Naive B cell (primary cell): ENCODE results near the gene HOXB7. TPM values are rescaled to one million over a fixed set of nuclear protein-coding genes. Genes with fewer than 3 reads are reported as not detected.

Experiments used
- ATAC-seq, 2 donors: fragments of 150-1000 bp; cut with Tn5 transposase; 2 replicates each; pipeline ENCODE4 v1.10.0; 2021; ENCODE audit warnings: low read depth in 2 of 2, mild to moderate bottlenecking in 2 of 2, moderate library complexity in 2 of 2
- DNase-seq: peaks from one replicate; pipeline ENCODE4 v3.0.0; 2022
- H3K27ac Mint-ChIP-seq, 6 donors: one replicate each; pipeline ENCODE4 v1.8.0; 2020 to 2022; ENCODE audit warnings: mild to moderate bottlenecking in 6 of 6, mixed read lengths in 6 of 6, moderate library complexity in 5 of 6, inconsistent platforms in 2 of 6
- H3K27me3 Mint-ChIP-seq, 3 donors: one replicate each; pipeline ENCODE4 v1.8.0; 2021 to 2022; ENCODE audit warnings: mixed read lengths in 3 of 3, mild to moderate bottlenecking in 1 of 3
- H3K36me3 Mint-ChIP-seq, 2 donors: one replicate each; pipeline ENCODE4 v1.8.0; 2020 to 2022; ENCODE audit warnings: mixed read lengths in 2 of 2, inconsistent platforms in 1 of 2, mild to moderate bottlenecking in 1 of 2
- H3K4me1 Mint-ChIP-seq, 3 donors: one replicate each; pipeline ENCODE4 v1.8.0; 2020 to 2022; ENCODE audit warnings: mixed read lengths in 3 of 3, inconsistent platforms in 1 of 3, mild to moderate bottlenecking in 1 of 3, moderate library complexity in 1 of 3
- H3K4me3 Mint-ChIP-seq, 8 donors: one replicate each; pipeline ENCODE4 v1.8.0; 2020 to 2022; ENCODE audit warnings: mild to moderate bottlenecking in 8 of 8, mixed read lengths in 8 of 8, moderate library complexity in 8 of 8, inconsistent platforms in 2 of 8
- H3K9me3 Mint-ChIP-seq, 7 donors: one replicate each; pipeline ENCODE4 v1.8.0; 2020 to 2022; ENCODE audit warnings: mixed read lengths in 7 of 7, mild to moderate bottlenecking in 5 of 7, inconsistent platforms in 2 of 7, moderate library complexity in 1 of 7
- polyA plus RNA-seq, 6 donors: library from polyadenylated mRNA; unstranded; fragments of 300-500 nt; fragmentation: Illumina TruSeq; gene quantifications; one replicate each; pipeline ENCODE4 v1.2.3, GENCODE V29; 2021; ENCODE audit warnings: low read depth in 6 of 6

HOXB7 gene
- polyA plus RNA-seq, 6 donors from 2014 or later: 0.24 to 0.58 TPM; not detected in 4

DNA sequence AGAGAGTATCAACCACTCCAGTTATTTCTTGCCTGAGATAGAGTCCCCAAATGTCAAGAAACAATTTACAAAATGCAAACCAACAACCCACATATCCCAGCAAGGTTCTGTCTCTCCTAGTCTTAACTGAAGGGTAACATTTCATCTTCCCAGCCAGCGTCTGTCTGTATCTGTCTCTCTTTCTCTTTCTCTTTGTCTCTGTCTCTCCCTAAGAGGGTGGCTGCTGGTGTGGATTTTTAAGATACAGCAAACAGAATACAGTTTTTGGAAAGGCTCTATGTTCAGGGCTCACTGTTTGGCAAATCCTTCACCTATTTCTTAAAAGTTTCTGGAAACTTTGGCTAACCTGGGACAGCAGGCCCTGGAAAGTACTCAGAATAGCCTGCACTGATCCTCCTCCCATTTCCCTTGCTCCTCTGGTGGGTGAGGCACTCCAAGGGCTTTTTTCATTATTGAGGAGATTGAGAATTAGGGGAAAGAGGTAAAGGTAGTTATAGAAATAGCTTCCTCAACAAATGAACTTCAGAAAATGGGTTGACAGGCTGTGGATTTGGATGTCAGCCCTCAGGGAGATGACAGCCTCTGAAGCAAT, 38.9 kb downstream of the HOXB7 start:
- DNase-seq: no peak
- no peak for ATAC-seq
- H3K4me3 Mint-ChIP-seq: no peak overlapping the region
- H3K36me3 Mint-ChIP-seq: no peaks in the 10 kb centered on the region
- no peaks in the 10 kb centered on the region for H3K9me3 Mint-ChIP-seq
- no peak overlapping the region for H3K27ac Mint-ChIP-seq
- peaks cover 12 to 26% (median 22%) of the 10 kb centered on the region in 3 donors for H3K4me1 Mint-ChIP-seq
- peaks cover 24 to 52% (median 44%) of the 10 kb centered on the region in 3 donors for H3K27me3 Mint-ChIP-seq

GRCh38 chr17:48571024-48571818, 39.6 kb downstream of the HOXB7 start:
- DNase-seq (no peak), ATAC-seq (no peak)
- Mint-ChIP-seq H3K36me3 (no peaks in the 10 kb centered on the region), H3K9me3 (no peaks in the 10 kb centered on the region), H3K27me3 (peaks cover 24 to 46% (median 41%) of the 10 kb centered on the region in 3 donors), H3K27ac (no peak overlapping the region), H3K4me3 (no peak overlapping the region), H3K4me1 (peaks cover 9 to 23% (median 18%) of the 10 kb centered on the region in 3 donors)

DNA sequence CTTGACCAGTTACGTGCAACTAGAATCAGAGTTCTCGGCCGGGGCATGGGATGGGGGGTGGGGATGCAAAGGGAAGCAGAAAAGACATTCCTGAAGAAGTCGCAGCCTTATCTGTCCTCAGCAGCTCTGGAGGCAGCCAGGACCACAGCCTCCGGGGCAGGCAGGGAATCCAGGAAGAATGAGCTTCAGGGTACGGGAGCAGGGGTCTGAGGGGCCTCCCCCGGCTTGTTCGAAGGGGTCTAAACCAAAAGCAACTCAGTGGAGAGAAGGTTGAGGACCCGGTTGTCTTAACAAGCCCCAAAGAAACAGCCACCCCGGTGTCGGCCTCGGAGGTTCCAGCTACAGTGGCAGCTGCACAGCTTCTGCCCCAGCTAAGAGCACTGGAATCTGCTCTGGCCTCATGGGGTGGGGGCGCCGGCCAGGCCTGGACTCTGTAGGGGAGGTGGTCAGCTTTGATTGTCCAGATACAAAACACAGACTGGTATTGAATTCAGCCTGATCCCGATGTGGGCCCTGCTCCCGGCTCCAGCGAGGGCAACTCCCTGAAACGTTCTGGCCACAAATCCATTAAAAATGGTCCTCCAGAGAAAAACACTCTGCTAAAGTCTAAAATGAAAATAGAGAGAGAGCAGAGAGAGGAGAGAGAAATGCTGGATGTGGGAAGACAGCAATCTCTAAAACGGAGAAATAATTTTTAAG, 40.3 kb downstream of the HOXB7 start:
- DNase-seq: no peak
- H3K36me3 Mint-ChIP-seq: no peaks in the 10 kb centered on the region
- no peak overlapping the region for H3K4me3 Mint-ChIP-seq
- peaks cover 24 to 40% (median 35%) of the 10 kb centered on the region in 3 donors for H3K27me3 Mint-ChIP-seq
- H3K4me1 Mint-ChIP-seq: peaks cover 4 to 17% (median 11%) of the 10 kb centered on the region in 3 donors
- H3K27ac Mint-ChIP-seq: no peak overlapping the region
- no peak for ATAC-seq
- no peaks in the 10 kb centered on the region for H3K9me3 Mint-ChIP-seq

- Mint-ChIP-seq H3K36me3 (no peaks in the 10 kb centered on the region), H3K27ac (no peak overlapping the region), H3K9me3 (no peaks in the 10 kb centered on the region), H3K27me3 (peaks cover 24 to 33% (median 33%) of the 10 kb centered on the region in 3 donors), H3K4me3 (no peak overlapping the region), H3K4me1 (peaks cover 4 to 17% (median 11%) of the 10 kb centered on the region in 3 donors)
- DNase-seq (no peak), ATAC-seq (no peak)
Observed at GRCh38 chr17:48569674-48570324, 41.0 kb downstream of the HOXB7 start.

- Mint-ChIP-seq H3K36me3 (no peaks in the 10 kb centered on the region), H3K27me3 (peaks cover 21 to 29% (median 28%) of the 10 kb centered on the region in 3 donors)
- ATAC-seq: no peak
Observed at GRCh38 chr17:48569240-48569582, 41.6 kb downstream of the HOXB7 start.

DNA sequence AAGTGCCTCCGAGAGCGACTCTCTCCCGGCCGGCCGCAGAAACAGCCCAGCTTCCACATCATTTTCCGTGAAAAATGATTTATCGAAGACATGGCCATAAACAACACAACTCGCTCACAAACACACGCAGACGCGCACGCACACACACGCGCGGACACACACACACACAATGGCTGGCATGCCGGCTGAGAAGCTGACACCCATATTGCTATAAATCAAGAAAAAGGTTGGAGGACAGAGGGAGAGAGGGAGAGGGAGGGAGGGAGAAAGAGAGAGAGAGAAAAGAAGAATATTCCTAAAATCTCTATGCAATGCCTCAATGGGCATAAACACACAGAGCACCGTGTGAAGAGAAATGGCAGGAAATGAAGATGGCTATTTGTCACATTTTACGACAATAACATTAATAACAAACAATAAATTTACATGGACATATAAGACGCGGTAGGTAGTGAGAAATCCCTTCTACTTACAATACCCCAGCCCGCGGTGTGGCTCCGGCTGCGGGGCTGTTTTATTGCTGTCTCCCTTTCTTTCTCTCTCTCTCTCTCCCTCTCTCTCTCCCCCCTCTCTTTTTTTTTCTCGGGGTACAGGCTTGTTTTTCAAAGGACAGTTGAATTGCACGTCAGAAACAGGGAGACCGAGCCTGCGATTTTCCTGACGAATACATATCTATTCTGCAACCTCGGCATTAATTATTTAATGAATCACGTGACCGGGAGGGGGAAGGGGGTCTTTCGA, 42.1 kb downstream of the HOXB7 start:
- Mint-ChIP-seq H3K4me3 (peak overlapping the region in 4 of 8 donors; percentile 36 to 68 (median 46)), H3K27me3 (peaks cover 19 to 26% (median 26%) of the 10 kb centered on the region in 3 donors), H3K27ac (peak overlapping the region in 1 of 6 donors; percentile 4)

More at GRCh38 chr17:48569240-48569582, 41.6 kb downstream of the HOXB7 start:
- H3K4me3 Mint-ChIP-seq: no peak overlapping the region
- no peak for DNase-seq
- no peaks in the 10 kb centered on the region for H3K9me3 Mint-ChIP-seq
- H3K4me1 Mint-ChIP-seq: peaks cover 4 to 17% (median 11%) of the 10 kb centered on the region in 3 donors
- no peak overlapping the region for H3K27ac Mint-ChIP-seq

DNA sequence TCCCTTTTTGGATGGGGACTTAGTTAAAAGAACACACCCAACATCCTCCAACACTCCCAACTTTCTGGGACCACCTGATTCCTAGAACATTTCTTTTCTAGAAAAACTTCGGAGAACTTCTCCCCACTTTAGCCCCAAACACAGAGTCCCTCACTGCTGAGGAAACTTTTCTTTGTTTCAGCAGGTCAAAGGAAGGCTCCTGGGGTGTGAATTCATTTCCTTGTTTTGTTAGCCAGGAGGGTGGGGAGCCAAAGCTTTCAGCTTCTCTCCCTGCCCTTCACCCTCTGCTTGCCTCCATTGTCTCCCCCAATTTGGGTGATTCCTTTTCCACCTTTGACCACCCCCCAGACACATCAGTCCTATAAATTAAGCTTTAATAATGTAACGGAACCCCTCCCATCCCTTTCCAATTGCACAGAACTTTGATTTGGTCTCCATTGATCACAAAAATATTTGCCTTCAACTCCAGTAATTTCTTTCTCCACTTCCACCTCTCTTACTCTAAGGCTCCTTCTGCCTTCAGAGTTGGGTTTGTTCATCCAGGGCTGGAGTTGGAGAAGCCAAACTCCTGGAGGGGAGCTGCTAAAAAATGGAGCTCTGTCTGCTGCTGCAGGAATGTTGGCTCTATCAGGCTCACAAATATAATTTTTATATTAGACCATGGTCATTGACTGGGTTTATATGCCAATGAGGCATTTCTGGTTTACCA, 43.0 kb downstream of the HOXB7 start:
- peaks cover 12 to 27% (median 26%) of the 10 kb centered on the region in 3 donors for H3K27me3 Mint-ChIP-seq
- peak overlapping the region in 1 of 8 donors; percentile 68 for H3K4me3 Mint-ChIP-seq
- no peaks in the 10 kb centered on the region for H3K9me3 Mint-ChIP-seq

More for the DNA sequence above, 42.1 kb downstream of the HOXB7 start:
- DNase-seq (no peak), ATAC-seq (no peak)
- H3K4me1 Mint-ChIP-seq: peaks cover 4 to 17% (median 11%) of the 10 kb centered on the region in 3 donors
- no peaks in the 10 kb centered on the region for H3K36me3 Mint-ChIP-seq
- H3K9me3 Mint-ChIP-seq: no peaks in the 10 kb centered on the region

DNA sequence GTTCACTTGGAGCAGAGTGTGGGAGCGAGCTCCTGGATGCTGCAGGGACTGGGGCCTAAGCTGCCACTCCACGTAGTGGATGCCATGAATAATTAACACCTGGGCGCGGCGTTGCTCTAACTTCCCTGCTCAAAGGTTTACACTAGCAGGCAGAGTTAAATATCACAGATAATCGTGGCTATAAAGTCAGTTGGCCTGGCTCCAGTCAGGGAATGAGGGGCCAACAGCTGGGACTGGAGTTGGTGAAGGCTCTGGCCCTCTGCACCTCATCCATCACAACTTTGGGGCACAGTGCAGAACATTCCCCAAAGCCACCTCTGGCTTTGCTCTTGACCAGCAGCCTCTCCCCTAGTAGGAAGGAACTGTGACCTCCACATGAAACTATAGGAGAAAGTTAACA, 43.6 kb downstream of the HOXB7 start:
- Mint-ChIP-seq H3K9me3 (no peaks in the 10 kb centered on the region), H3K4me3 (no peak overlapping the region), H3K27me3 (peaks cover 12 to 28% (median 26%) of the 10 kb centered on the region in 3 donors), H3K27ac (no peak overlapping the region), H3K36me3 (no peaks in the 10 kb centered on the region), H3K4me1 (peaks cover 4 to 11% (median 11%) of the 10 kb centered on the region in 3 donors)
- no peak for ATAC-seq
- no peak for DNase-seq

More for the DNA sequence above, 43.0 kb downstream of the HOXB7 start:
- ATAC-seq (no peak), DNase-seq (no peak)
- H3K36me3 Mint-ChIP-seq: no peaks in the 10 kb centered on the region
- peaks cover 4 to 11% (median 11%) of the 10 kb centered on the region in 3 donors for H3K4me1 Mint-ChIP-seq
- H3K27ac Mint-ChIP-seq: no peak overlapping the region

DNA sequence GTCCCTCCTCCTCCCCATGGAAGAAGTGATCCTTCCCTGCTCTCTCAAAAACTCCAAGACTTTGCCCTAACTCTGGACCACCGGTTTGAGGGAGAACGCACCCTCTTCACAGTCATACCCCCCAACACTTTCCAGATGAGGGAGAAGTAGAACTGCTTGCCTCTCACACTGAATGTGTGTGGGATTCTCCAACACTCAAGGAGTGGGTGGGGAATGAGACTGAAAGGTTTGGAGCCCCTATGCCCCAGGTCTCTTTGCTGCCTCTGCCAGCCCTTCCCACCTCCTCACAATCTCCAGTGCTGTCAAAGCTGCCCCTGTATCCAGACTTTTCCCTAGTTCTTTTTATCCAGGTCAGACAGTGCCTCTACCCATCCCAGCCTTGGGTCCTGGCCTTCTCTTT, 44.1 kb downstream of the HOXB7 start:
- DNase-seq: no peak
- peaks cover 11 to 26% (median 25%) of the 10 kb centered on the region in 3 donors for H3K27me3 Mint-ChIP-seq
- no peak overlapping the region for H3K27ac Mint-ChIP-seq
- H3K36me3 Mint-ChIP-seq: no peaks in the 10 kb centered on the region
- H3K4me3 Mint-ChIP-seq: no peak overlapping the region
- H3K9me3 Mint-ChIP-seq: no peaks in the 10 kb centered on the region
- ATAC-seq: no peak
- H3K4me1 Mint-ChIP-seq: peaks cover 4 to 11% (median 11%) of the 10 kb centered on the region in 3 donors

- Mint-ChIP-seq H3K27me3 (peaks cover 11 to 27% (median 26%) of the 10 kb centered on the region in 3 donors), H3K4me3 (no peak overlapping the region), H3K4me1 (peaks cover 4 to 11% (median 11%) of the 10 kb centered on the region in 3 donors), H3K27ac (no peak overlapping the region), H3K9me3 (no peaks in the 10 kb centered on the region), H3K36me3 (no peaks in the 10 kb centered on the region)
- ATAC-seq (no peak), DNase-seq (no peak)
Observed at GRCh38 chr17:48565925-48566710, 44.7 kb downstream of the HOXB7 start.

- Mint-ChIP-seq H3K27ac (no peak overlapping the region), H3K4me1 (peaks cover 4 to 11% (median 11%) of the 10 kb centered on the region in 3 donors), H3K27me3 (peaks cover 11 to 30% (median 30%) of the 10 kb centered on the region in 3 donors), H3K4me3 (peak overlapping the region in 2 of 8 donors; percentile 57), H3K9me3 (no peaks in the 10 kb centered on the region), H3K36me3 (no peaks in the 10 kb centered on the region)
- ATAC-seq (no peak), DNase-seq (no peak)
Observed at GRCh38 chr17:48565022-48565554, 45.7 kb downstream of the HOXB7 start.
